Esophagus muscularis mucosa (tissue), 3 donors: ENCODE measurements around the gene COMMD4.
"Not testable (repeated sequence)": the region's sequence is repeated elsewhere in the genome, so short reads cannot be mapped to it uniquely, and the experiment has no call there.

Experiments
- CTCF ChIP-seq, 3 experiments: fragments of 200-600 bp in 2 of 3; fragments of 450-650 bp in 1 of 3; sonication (generic) in 2 of 3; IDR thresholded peaks; one replicate each; pipeline ENCODE4 v1.5.1; 2017 to 2019; ENCODE audit warnings: antibody characterized with exemption in 3 of 3, mild to moderate bottlenecking in 2 of 3, moderate library complexity in 1 of 3
- POLR2A ChIP-seq: fragments of 450-650 bp; IDR thresholded peaks from one replicate; pipeline ENCODE4 v1.6.1; 2017; ENCODE audit warnings: antibody characterized with exemption, moderate library complexity, mild to moderate bottlenecking, low read depth

GRCh38 chr15:75302753-75303152 lies 33.1 kb upstream of the COMMD4 start:
- TF ChIP-seq POLR2A; CTCF (IDR thresholded peaks at IDR 0.05): not testable (repeated sequence)
